Measurements from ENCODE around the gene SMPD3. TPM values are rescaled to one million over a fixed set of nuclear protein-coding genes. Genes with fewer than 3 reads are reported as not detected.

The SMPD3 gene
- total and polyA plus RNA-seq, 2 of the 4 experiments (the other 2 are of a cell fraction): not detected

DNA sequence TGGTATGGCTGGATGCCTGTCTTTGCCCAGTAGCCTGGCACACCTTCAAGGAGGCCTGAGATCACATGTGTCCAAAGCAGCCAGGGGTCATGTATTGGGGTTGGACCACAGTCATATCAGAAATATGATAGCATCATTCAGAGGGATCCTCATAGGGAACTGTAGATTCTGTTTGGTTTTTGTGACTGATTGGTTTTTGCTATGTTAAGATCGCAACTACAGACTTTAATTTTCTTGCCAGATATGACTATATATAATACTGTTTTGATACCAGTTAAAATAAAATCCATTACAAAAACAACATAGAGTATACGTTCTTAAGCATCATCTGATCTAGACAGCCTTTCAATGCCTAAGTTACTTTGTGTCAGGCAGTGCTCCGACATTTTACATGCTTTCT lies 11.8 kb upstream of the SMPD3 start:
- Histone ChIP-seq H3K27ac (ENCODE audit: insufficient read depth, low read length) (no peak overlapping the region), H3K14ac (replicated peaks; ENCODE audit: low read depth, low read length) (no peak overlapping the region), H4K8ac (ENCODE audit: low read depth in 2 of 2, low read length in 2 of 2) (no peak overlapping the region), H2BK120ac (ENCODE audit: low read depth, low read length) (no peak overlapping the region), H3K56ac (ENCODE audit: extremely low read depth, insufficient read depth, low read length) (no peak overlapping the region), H2AK9ac (replicated peaks; ENCODE audit: low read depth, low read length, poor library complexity) (no peak overlapping the region), H3K9ac (ENCODE audit: low read depth, low read length) (no peak overlapping the region), H3K9me3 (ENCODE audit: control insufficient read depth, insufficient read depth, low read length) (no peaks in the 10 kb centered on the region; the same call in 1 of the 2 replicates), H4K20me1 (ENCODE audit: insufficient read depth, low read length) (no peaks in the 10 kb centered on the region), H3K23ac (ENCODE audit: low read depth, low read length) (no peak overlapping the region), H3K9me1 (ENCODE audit: insufficient read depth, low read length) (no peaks in the 10 kb centered on the region), H3K4me1 (ENCODE audit: control insufficient read depth, insufficient read depth, low read length) (no peaks in the 10 kb centered on the region), H4K5ac (ENCODE audit: low read depth, low read length) (no peak overlapping the region), H4K91ac (ENCODE audit: insufficient read depth, low read depth, low read length) (no peak overlapping the region), H3K36me3 (ENCODE audit: control insufficient read depth, insufficient read depth, low read length) (no peaks in the 10 kb centered on the region), H2BK15ac (ENCODE audit: low read depth, low read length) (no peak overlapping the region), H3K79me1 (ENCODE audit: low read depth in 1 of 2, low read length in 2 of 2) (no peaks in the 10 kb centered on the region), H3K4me3 (ENCODE audit: insufficient read depth, low read depth, low read length) (no peak overlapping the region), H3K4ac (ENCODE audit: low read depth, low read length) (no peak overlapping the region), H3K27me3 (ENCODE audit: control insufficient read depth, insufficient read depth, low read length) (peaks cover 20% of the 10 kb centered on the region), H3K18ac (ENCODE audit: low read depth, low read length) (no peak overlapping the region), H3K4me2 (ENCODE audit: low read depth, low read length) (no peak overlapping the region), H2BK5ac (ENCODE audit: low read depth, low read length, poor library complexity, severe bottlenecking) (no peak overlapping the region), H2AK5ac (ENCODE audit: low read depth, low read length) (no peak overlapping the region), H2AFZ (replicated peaks; ENCODE audit: low read length, poor library complexity) (no peak overlapping the region), H2BK20ac (ENCODE audit: low read depth, low read length) (no peak overlapping the region)
- CTCF ChIA-PET: interaction anchor here (0.5 kb wide), 1 partner anchor 129 kb away, joined by 3 read pairs; no protein-coding TSS in a partner anchor
- intact Hi-C loops (cut with micrococcal nuclease) (no loop called here), in situ Hi-C loops (cut with MboI; ENCODE audit: low sequenced_read_pairs) (no loop called here), dilution Hi-C loops (cut with HindIII; ENCODE audit: low sequenced_read_pairs, unreplicated experiment) (no loop called here)
- ATAC-seq (ENCODE audit: low read depth): no peak
- BruUV-seq (replicated peaks): no TSS peak
- POLR2A ChIA-PET (ENCODE audit: unreplicated experiment): no interaction called here
- WGBS, 2 experiments (ENCODE audit: extremely low coverage in 2 of 2, insufficient read length in 1 of 2): no CpG with 5 or more reads among the region's 3 CpGs
- TF ChIP-seq, protein P1, sequence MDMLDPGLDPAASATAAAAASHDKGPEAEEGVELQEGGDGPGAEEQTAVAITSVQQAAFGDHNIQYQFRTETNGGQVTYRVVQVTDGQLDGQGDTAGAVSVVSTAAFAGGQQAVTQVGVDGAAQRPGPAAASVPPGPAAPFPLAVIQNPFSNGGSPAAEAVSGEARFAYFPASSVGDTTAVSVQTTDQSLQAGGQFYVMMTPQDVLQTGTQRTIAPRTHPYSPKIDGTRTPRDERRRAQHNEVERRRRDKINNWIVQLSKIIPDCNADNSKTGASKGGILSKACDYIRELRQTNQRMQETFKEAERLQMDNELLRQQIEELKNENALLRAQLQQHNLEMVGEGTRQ (IDR thresholded peaks at IDR 0.05; ENCODE audit: low read depth, low read length): no peak
- TF ChIP-seq ELK1 (IDR thresholded peaks at IDR 0.05; ENCODE audit: borderline replicate concordance, low read depth, low read length) (no peak), BHLHE40 (IDR thresholded peaks at IDR 0.05; ENCODE audit: low read depth, low read length) (no peak), RFX5 (IDR thresholded peaks at IDR 0.05; ENCODE audit: low read depth, low read length) (no peak), MAFK (IDR thresholded peaks at IDR 0.05; ENCODE audit: low read depth, low read length) (no peak), CHD1 (IDR thresholded peaks at IDR 0.05; ENCODE audit: low read depth, low read length) (no peak), POLR2A (IDR thresholded peaks at IDR 0.05; ENCODE audit: low read depth, low read length) (no peak), RAD21 (IDR thresholded peaks at IDR 0.05; ENCODE audit: low read length) (no peak), SMC3 (IDR thresholded peaks at IDR 0.05; ENCODE audit: low read depth, low read length) (no peak), FOS (IDR thresholded peaks at IDR 0.05; ENCODE audit: low read depth, low read length) (no peak), CTCF (conservative IDR thresholded peaks at IDR 0.05; ENCODE audit: low read depth, low read length) (no peak)
- DNase-seq: no peak

All from IMR-90 (cell line).